Fibroblast of skin of scalp (primary cell): ENCODE results near the gene PPFIA4.
A peak's percentile ranks its signal among the peaks of the same experiment; 100 is the strongest.

Experiments used
- DNase-seq: peaks from one replicate; pipeline ENCODE4 v3.0.0-alpha.2; 2013

Gene PPFIA4

DNA sequence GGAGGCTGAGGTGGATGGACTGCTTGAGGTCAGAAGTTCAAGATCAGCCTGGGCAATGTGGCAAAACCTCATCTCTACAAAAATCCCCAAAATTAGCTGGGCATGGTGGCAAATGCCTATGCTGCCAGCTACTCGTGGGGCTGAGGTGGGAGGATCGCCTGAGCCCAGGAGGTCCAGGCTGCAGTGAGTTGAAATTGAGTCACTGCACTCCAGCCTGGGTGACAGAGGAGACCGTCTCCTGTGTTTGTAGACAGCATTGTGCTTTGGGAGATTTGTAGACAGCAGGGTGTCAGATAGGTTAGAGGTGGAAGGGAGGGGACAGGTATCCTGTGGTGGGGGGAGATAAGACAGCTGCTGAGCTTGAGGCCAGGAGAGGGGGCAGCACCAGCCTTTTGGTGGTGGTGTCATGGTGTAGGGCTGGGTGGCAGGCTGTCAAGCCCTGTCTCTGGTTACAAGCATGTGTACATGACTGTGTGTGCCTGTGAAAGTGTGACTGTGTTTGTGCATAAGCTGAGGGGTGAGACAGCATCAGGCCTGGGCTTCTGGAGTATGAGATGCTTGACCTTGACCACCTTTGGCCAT is 15.2 kb downstream of the PPFIA4 start:
- DNase-seq, result no peak

DNA sequence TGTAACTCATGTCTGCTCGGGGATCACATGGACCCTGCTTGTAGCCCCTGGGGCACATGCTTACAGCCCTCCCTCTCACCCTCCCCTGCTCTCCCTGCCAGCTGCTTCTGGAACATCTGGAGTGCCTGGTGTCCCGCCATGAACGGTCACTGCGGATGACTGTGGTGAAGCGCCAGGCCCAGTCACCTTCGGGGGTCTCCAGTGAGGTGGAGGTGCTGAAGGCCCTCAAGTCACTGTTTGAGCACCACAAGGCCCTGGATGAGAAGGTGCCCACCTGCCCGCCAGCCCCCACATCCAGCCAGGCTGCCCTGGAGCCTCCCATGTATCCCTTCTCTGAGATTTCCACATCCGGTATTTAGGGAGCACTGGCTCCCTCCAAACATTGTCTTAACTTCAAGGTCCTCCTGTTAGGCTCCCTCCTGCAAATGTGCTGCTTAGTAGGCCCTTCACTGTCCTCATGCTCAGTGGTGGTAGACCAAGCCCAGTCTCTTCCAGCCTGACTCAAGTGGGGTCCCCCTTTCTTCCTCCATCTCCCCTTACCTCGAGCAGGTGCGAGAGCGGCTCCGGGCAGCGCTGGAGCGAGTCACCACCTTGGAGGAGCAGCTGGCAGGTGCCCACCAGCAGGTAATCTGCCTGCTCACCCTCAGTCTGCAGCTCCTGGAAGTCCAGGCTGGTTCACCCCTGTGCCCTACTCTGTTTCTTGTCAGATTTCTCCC is 17.7 kb downstream of the PPFIA4 start:
- DNase-seq, result no peak

DNA sequence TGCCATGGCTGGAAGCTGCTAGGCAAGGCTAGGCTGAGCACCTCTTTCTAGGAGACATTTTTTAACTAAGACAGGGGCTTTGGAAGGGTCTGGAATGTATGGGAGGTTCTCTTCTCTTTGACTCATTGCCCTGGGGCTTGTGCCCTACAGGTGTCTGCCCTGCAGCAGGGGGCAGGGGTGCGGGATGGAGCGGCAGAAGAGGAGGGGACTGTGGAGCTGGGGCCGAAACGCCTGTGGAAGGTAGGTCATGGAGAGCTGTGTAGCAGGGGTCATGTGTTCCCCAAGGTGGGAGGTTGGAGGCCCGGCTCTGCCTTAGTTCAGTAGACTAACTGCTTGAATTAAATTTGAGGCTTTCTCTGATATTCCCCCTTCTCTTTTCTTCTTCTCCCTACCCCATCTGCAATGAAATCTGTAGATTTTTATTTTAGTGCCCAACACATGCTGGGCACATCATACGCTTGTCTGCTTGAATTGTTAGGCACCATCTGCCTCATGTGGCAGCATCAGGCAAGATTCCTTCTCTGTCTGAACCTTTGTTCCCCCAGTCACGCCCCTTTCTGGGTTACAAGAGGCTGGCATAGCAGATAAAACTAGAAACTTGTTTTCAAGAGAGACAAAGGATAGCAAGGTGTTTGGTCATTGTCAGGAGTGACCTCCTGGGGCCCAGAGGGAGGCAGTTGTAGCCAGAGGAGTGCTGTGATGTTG is 18.4 kb downstream of the PPFIA4 start:
- no peak for DNase-seq

DNA sequence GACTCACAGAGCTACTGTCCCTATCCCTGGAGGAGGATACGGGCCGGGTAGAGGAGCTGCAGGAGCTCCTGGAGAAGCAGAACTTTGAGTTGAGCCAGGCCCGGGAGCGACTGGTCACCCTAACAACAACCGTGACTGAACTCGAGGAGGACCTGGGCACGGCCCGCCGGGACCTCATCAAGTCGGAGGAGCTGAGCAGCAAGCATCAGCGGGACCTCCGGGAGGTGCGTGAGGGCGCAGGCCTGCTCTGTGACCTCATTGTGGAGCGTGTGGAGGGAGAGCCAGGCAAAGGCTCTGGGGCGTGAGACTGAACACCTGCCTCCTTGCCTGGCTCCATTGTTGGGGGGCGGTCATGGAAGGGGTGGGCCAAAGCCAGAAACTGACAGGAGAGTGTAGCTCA is 19.0 kb downstream of the PPFIA4 start:
- DNase-seq, result no peak

DNA sequence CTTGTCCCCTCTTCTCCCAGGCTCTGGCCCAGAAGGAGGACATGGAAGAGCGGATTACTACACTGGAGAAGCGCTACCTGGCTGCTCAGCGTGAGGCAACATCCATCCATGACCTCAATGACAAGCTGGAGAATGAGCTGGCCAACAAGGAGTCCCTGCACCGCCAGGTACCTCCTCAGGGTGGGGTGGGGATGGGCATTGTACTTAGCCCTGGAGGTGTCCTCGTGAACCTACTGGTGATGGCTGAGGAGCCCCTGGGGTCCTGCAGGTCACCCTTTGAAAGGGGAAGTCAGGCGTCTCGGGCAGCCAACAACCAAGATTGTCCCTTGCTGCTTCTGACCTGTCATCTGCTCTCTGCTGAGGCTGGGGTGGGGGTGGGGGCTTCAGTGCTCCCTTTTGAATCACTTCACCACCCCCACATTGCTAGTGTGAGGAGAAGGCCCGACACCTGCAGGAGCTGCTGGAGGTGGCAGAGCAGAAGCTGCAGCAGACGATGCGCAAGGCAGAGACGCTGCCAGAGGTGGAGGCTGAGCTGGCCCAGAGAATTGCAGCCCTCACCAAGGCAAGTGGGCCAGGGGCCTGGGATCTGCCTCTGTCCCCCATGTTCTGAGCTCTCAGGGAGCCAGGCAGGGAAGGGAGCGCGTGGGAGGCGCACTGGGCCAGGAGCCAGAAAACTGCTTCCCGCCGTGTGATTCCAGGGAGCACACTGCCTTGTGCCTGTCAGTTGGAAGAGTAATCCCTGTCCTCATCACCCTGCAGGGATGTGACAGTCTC is 19.7 kb downstream of the PPFIA4 start:
- no peak for DNase-seq

DNA sequence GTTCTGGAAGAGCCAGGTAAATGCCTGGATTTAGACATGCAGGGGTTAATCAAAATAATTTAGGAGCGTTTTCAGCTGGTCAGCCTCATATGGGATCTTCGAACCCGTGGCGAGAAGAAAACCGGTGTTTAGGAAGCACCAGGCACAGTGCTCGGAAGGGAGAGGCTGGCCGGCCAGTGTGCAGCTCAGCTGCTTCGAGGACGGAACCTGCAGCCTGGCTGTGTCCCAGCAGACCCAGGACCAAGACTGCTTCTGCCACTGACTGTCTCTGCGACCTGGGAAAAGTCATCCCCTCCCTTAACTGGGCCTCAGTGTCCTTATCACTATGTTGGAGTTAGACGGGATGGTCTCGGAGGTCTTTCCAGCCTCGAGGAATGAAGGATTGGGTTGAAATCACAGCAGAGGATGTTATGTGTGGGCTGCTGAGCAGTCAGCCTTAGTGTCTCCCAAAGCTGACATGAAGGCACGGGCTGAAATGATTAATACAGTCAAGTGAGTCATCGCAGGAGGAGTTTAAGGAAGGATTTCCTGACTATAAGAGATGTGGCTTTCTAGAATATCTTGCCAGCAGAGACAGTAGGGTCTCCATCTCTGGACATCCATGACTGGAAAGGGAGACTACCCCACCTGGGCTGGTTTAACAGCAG is 20.8 kb downstream of the PPFIA4 start:
- peak; percentile 80 for DNase-seq

DNA sequence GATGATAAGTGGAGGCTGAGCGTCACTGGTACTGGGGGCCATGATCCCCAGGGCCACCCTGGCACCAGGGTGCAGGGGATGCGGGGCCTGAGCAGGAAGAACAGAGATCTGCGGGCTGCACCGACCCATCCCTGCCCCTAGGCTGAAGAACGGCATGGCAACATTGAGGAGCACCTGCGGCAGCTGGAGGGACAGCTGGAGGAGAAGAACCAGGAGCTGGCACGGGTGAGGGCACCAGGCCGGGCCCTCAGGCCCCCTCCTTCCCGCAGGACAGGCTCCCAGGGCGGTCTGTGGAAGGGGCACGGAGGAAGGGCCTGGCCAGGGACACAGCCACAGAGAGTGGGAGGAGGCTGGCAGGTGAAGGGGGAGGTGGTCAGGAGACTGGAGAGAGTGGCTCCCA is 21.8 kb downstream of the PPFIA4 start:
- no peak for DNase-seq

DNA sequence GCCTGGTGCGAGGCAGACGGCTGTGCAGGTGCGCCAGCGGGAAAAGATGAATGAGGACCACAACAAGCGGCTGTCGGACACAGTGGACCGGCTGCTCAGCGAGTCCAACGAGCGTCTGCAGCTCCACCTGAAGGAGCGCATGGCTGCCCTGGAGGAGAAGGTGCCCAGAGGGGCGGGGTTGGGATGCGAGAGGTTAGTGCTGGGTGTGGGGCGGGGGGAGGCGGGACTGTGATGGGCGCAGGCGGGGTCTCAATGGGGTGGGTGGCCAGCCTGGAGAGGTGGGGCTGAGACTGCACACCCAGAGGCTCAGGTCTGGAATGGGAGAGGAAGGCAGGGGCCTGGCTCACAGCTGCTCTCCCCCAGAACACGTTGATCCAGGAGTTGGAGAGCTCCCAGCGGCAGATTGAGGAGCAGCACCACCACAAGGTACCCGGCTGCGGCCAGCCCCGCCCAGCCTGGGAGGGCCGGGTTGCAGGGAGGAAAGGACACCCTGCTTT is 22.3 kb downstream of the PPFIA4 start:
- DNase-seq, result no peak

DNA sequence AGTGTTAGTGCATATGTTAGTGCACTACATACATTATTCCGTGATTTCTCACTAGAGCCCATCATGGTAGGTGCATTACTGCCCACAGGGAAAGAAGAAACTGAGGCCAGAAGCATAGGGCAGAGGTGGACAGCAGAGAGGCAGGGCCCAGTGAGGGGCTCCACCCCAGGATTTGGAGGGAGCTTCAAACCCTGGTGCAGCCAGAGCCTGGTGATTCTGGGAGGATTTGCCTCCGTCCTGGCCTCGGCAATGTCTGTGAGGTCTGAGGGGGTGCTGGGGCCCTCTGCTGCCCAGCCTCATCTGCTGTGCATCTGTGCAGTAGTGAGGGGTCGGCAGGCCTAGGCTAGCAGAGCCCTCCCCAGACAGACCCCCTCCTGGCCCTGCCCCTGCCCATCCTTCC is 22.8 kb downstream of the PPFIA4 start:
- no peak for DNase-seq

DNA sequence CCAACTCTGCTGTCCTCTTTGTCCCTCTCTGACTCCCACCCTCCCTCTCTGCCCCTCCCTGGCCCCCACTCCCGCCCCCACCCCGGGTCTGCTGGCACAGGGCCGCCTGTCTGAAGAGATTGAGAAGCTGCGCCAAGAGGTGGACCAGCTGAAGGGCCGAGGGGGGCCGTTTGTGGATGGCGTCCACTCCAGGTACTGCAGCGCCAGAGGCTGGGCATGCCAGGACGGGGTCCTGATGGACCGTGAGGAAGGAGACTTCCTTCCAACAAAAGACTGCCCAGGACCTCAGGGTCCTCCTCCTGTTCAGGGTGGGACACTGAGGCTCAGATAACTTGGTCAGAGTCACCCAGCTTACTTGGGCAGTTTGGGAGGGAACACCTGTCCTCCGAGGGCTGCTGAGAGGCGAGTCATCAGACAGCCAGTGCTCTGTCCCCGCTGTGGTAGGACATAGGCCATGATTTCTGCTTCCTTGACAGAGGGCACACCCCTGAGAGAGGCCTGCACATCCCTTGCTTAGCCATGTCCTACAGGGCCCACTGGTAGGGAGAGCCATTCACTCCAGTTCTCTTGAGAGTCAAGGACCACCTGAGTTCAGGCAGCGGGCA is 23.4 kb downstream of the PPFIA4 start:
- no peak for DNase-seq

DNA sequence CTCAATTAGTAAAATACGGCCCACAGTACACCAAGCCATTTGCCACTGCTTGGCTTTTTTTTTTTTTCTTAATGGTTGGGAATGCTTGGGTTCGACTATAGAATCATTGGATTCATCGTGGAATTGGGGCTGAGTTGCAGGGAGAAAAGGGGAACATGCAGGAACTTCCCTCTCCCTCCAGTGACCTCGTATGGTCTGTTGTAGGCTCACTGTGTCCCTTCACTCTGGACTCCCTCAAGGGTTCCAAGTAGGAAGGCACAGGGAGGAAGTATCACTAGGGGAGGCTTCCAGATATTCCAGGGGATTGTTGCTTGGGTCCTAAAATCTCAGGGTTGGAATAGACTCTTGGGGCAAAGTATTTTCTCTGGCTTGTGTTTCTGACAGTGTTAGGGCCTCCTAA is 24.5 kb downstream of the PPFIA4 start:
- no peak for DNase-seq

DNA sequence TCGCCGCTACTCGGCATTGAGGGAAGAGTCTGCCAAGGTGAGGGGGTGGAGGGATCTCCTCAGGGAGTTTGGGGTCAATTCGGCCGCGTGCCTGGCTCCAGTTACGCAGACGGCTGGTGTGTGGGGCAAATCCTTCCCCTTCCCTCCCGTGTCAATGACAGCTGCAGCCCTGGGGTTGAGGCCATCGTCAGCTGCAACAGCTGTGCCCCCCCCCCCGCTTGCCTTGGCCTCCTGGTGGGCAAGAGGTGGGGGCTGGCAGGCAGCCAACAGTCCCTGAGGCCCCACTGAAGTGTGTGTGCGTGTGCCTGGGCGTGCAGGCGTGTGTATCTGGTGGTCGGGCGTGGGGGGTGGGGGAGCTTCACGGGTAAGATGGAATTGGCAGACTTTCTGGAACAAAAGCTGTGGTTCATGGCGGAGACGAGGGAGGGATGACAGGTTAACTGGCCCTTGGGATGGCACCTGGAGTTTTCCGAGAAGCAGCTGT is 25.6 kb downstream of the PPFIA4 start:
- DNase-seq, result no peak

DNA sequence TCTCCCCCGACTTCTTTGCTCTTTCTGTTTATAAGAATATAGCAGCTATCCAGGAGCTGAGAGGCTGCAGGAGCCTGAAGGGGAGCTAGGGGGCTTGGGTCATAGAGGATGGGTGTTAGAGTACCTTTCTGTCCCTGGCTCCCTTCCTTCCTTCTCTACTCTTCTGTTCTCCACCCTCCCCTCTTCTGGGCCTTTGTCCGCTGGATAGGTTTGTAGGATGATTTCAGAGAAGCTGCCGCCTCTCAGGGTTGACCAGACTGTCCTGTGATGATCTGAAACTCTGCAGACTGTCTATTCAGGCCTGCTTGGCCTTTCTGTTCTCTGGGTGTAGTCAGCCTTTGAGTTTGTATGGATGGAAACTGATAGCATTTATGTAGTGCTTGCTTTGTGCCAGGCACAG is 26.3 kb downstream of the PPFIA4 start:
- DNase-seq, result no peak

DNA sequence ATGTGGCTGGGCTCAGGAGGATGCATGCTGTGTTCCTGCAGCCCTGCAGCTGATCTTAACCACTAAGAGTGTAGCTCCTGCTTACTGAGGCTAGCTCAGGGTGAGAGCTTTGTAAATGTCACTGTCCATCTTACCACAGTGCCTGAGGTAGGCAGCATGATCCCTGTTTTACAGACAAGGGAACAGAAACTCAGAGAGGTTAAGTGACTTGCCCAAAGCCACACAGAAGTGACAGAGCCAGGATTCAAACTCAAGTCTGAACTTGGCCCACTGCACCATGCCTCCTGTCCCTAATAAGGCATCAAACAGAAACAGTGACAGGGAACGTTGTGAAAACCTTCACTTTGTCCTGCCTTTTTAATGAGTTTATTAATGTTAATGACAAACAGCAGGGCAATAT is 27.9 kb downstream of the PPFIA4 start:
- no peak for DNase-seq

DNA sequence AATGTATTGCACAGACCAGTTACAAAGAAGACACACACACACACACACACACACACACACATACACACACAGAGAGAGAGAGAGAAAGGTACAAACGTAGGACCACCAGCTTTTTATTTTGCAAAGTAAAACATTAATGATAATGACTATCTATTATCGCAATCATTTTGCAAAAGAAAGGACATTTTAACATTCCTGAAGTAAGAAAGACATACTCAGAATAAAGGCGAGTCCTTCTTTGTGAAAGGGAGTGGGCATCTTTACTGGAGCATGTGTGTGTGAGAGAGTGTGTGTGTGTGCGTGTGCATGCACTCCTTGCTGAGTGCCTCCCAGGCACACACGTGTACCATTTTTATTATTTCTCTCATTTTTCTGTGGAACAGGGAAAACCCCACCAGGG is 28.4 kb downstream of the PPFIA4 start:
- DNase-seq, result no peak

DNA sequence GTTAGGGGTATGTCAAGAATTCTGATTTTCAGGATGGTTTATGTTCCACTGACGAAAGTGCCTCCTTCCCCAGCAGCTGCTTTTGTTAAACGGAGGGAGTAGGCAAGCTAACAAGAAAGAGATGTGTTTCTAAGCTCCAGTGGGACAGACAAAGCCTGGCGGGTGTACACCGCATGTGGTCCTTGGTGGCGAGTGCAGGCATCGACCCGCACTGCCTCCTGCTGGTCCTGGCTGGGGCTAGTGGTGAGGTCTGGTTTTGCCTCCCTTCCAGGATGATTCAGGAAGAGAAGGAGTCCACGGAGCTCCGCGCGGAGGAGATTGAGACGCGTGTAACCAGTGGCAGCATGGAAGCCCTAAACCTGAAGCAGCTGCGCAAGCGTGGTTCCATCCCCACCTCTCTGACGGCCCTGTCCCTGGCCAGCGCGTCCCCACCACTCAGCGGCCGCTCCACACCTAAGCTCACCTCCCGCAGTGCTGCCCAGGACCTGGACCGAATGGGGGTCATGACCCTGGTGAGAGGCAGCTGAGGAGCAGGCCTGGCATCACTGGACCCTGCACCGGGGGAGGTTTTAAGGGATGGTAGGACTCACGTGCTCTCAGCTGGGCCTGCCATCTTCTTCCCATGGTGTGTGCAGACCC is 29.0 kb downstream of the PPFIA4 start:
- no peak for DNase-seq

DNA sequence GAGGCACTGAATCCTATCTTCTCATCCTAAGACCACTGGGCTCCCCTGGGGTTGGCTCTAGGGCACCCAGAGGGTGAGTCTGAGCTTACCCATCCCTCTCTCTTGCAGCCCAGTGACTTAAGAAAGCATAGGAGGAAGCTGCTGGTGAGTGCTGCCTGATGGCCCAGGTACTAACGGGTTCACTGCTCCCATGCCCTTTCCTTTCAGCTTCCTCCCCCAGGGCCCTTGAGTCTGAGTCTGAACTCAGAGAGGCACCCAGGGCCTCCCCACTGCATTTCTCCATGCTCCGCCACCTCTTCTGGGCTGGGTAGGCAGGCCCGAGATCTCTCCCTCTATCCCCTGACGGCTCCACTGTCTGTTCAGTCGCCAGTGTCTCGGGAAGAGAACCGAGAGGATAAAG is 29.7 kb downstream of the PPFIA4 start:
- DNase-seq, result no peak

DNA sequence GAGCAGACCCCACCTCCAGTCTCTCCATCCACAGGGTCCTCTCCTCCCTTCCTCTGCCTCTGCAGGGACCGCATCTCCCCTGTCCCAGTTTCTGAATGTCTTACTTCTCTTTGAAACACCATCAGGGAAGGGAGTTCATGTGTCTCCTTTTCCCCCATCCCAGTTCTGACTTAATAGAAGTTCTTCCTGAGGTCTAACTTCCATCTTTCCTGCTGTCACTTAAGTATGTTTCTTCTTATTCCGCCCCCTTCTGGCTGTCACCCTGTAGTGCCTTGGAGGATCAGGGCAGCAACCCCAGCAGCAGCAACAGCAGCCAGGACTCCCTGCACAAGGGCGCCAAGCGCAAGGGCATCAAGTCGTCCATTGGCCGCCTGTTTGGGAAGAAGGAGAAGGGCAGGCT is 30.2 kb downstream of the PPFIA4 start:
- DNase-seq, result no peak

DNA sequence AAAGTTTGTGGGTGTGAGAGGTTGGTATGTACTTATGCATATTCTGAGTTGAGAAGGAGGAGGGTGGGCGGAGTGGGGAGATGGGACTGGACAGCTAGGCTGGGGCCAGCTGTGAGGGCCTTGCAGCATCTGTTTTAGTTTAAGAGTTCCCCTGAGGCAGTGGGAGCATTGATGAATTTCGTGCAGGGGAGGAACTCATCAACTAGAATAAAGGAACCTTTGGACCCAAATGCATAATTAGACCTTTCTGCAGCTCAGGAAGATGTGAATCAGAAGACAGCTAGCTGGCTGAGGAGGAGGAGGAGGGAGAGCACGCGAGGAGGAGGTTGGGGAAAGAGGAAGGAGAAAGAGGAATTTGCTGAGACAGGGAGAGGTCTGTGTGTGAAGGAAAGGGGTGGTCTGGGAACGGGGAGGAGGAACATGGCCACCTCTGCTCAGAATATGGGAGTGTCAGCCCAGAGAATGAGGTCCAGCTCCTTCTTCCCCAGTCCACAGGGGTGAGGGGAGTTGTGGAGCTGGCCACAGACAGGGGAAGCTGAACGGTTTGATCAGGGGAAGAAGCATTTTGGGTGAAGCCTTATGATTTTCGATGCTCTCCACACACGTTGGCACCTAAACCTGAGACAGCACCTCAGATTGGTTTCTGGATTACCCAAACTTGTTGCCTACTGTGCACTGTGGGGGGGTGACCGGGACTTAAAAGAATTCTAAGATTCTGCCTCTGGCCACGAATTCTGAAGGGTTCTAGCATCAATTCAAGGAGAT is 31.8 kb downstream of the PPFIA4 start:
- DNase-seq, result peak; percentile 76

DNA sequence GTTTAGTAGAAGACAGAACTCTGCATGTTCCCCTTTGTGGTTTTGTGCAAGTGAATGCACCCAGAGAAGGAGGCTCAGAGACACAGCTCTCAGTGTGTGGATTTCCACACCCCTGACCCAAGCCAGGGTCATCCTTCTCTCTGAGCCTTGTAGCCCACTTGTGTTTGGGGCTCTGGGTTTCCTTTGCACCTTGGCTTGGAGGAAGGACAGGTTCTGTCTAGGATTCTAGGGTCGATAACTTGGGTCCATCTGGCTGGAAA is 32.3 kb downstream of the PPFIA4 start:
- no peak for DNase-seq

DNA sequence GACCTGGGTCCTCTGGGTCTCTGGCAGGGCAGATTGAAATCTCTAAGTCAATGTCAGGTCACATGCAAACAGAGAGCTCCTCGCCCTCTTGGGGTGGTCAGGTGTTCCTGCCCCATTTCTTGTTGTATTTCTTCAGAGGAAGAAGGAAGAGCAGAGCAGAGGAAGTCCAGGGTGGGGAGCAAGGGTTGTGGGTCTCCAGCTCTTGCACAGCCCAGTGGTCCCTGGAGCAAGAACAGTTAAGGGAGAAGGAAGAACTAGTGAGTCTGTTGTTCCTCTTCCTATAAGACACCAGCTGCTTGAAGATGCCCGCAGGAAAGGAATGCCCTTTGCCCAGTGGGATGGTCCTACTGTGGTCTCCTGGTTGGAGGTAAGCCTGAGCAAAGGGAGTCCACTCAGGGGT is 33.2 kb downstream of the PPFIA4 start:
- DNase-seq, result no peak
